ENCODE results near the gene CSNK2A2.

The CSNK2A2 gene

GRCh38 chr16:58114827-58115825, 82.8 kb downstream of the CSNK2A2 start:
- H3K27ac Mint-ChIP-seq, result peak overlapping the region; percentile 77
- DNase-seq, result no peak
- peaks cover 56% of the 10 kb centered on the region for H3K36me3 Mint-ChIP-seq (ENCODE audit: low read depth)
- H3K4me3 Mint-ChIP-seq, result no peak overlapping the region
- peaks cover 25% of the 10 kb centered on the region for H3K4me1 Mint-ChIP-seq
- no peaks in the 10 kb centered on the region for H3K27me3 Mint-ChIP-seq (ENCODE audit: low read depth, poor library complexity)
- H3K9me3 Mint-ChIP-seq, result no peaks in the 10 kb centered on the region
- TF ChIP-seq CTCF (IDR thresholded peaks at IDR 0.05), result no peak

- H3K4me1 Mint-ChIP-seq, result peaks cover 29% of the 10 kb centered on the region
- H3K9me3 Mint-ChIP-seq, result no peaks in the 10 kb centered on the region
- no peak overlapping the region for H3K27ac Mint-ChIP-seq
- H3K4me3 Mint-ChIP-seq, result no peak overlapping the region
- no peak for DNase-seq
- H3K36me3 Mint-ChIP-seq (ENCODE audit: low read depth), result peaks cover 44% of the 10 kb centered on the region
- H3K27me3 Mint-ChIP-seq (ENCODE audit: low read depth, poor library complexity), result no peaks in the 10 kb centered on the region
- TF ChIP-seq CTCF (IDR thresholded peaks at IDR 0.05), result no peak
Measured at GRCh38 chr16:58111302-58111627, 86.6 kb downstream of the CSNK2A2 start.

GRCh38 chr16:58110571-58111301, 87.2 kb downstream of the CSNK2A2 start:
- H3K36me3 Mint-ChIP-seq (ENCODE audit: low read depth), result peaks cover 39% of the 10 kb centered on the region
- DNase-seq, result no peak
- H3K4me3 Mint-ChIP-seq, result no peak overlapping the region
- no peaks in the 10 kb centered on the region for H3K9me3 Mint-ChIP-seq
- H3K27ac Mint-ChIP-seq, result peak overlapping the region; percentile 17
- TF ChIP-seq CTCF (IDR thresholded peaks at IDR 0.05), result no peak
- no peaks in the 10 kb centered on the region for H3K27me3 Mint-ChIP-seq (ENCODE audit: low read depth, poor library complexity)
- peaks cover 29% of the 10 kb centered on the region for H3K4me1 Mint-ChIP-seq

- peaks cover 29% of the 10 kb centered on the region for H3K4me1 Mint-ChIP-seq
- H3K27ac Mint-ChIP-seq, result peak overlapping the region; percentile 80
- DNase-seq, result no peak
Measured at GRCh38 chr16:58109881-58110280, 88.0 kb downstream of the CSNK2A2 start.

GRCh38 chr16:58109330-58109729, 88.6 kb downstream of the CSNK2A2 start:
- Mint-ChIP-seq H3K27me3 (ENCODE audit: low read depth, poor library complexity) (no peaks in the 10 kb centered on the region), H3K27ac (no peak overlapping the region), H3K4me3 (no peak overlapping the region), H3K4me1 (peaks cover 29% of the 10 kb centered on the region), H3K9me3 (no peaks in the 10 kb centered on the region), H3K36me3 (ENCODE audit: low read depth) (peaks cover 25% of the 10 kb centered on the region)
- no peak for TF ChIP-seq CTCF (IDR thresholded peaks at IDR 0.05)
- DNase-seq, result no peak

More at GRCh38 chr16:58109881-58110280, 88.0 kb downstream of the CSNK2A2 start:
- no peak for TF ChIP-seq CTCF (IDR thresholded peaks at IDR 0.05)
- peaks cover 30% of the 10 kb centered on the region for H3K36me3 Mint-ChIP-seq (ENCODE audit: low read depth)
- H3K4me3 Mint-ChIP-seq, result no peak overlapping the region
- no peaks in the 10 kb centered on the region for H3K9me3 Mint-ChIP-seq
- H3K27me3 Mint-ChIP-seq (ENCODE audit: low read depth, poor library complexity), result no peaks in the 10 kb centered on the region

Measured in nephron progenitor cell (in vitro differentiated cells).